AG10803 (cell line): ENCODE data around the gene PEX14.

Experiments
- DNase-seq: peaks from one replicate; pipeline ENCODE4 v3.0.0; 2010; ENCODE audit warnings: low read depth
- H3K4me3 ChIP-seq: 2 replicates; pipeline ENCODE4 v1.5.1; 2011; ENCODE audit warnings: mild to moderate bottlenecking, low read length, control low read depth
- CTCF ChIP-seq: conservative IDR thresholded peaks from 2 replicates; pipeline ENCODE4 v1.5.1; 2011; ENCODE audit warnings: mild to moderate bottlenecking, low read length, control low read depth, inconsistent platforms

Gene PEX14

GRCh38 chr1:10649517-10650201 lies 174.9 kb downstream of the PEX14 start:
- no peak overlapping the region for H3K4me3 ChIP-seq
- DNase-seq, result no peak
- TF ChIP-seq CTCF, result no peak

- no peak for TF ChIP-seq CTCF
- DNase-seq, result no peak
- H3K4me3 ChIP-seq, result no peak overlapping the region
Observed at GRCh38 chr1:10650556-10651388, 176.0 kb downstream of the PEX14 start.

GRCh38 chr1:10651389-10651766 lies 176.6 kb downstream of the PEX14 start:
- H3K4me3 ChIP-seq, result no peak overlapping the region
- DNase-seq, result no peak
- TF ChIP-seq CTCF, result no peak

GRCh38 chr1:10651793-10652192 lies 177.0 kb downstream of the PEX14 start:
- no peak overlapping the region for H3K4me3 ChIP-seq

GRCh38 chr1:10652626-10653025 lies 177.9 kb downstream of the PEX14 start:
- no peak for TF ChIP-seq CTCF
- no peak for DNase-seq
- H3K4me3 ChIP-seq, result no peak overlapping the region

More at GRCh38 chr1:10651793-10652192, 177.0 kb downstream of the PEX14 start:
- DNase-seq, result no peak
- no peak for TF ChIP-seq CTCF

- no peak for DNase-seq
- TF ChIP-seq CTCF, result no peak
Observed at GRCh38 chr1:10653370-10654125, 178.8 kb downstream of the PEX14 start.

More at GRCh38 chr1:10653370-10654125, 178.8 kb downstream of the PEX14 start:
- no peak overlapping the region for H3K4me3 ChIP-seq
